HepG2 (cell line): ENCODE measurements around the gene DENND5B. TPM values are rescaled to one million over a fixed set of nuclear protein-coding genes. Genes with fewer than 3 reads are reported as not detected.

ENCODE experiments used
- ATAC-seq: fragments of 200-7000 bp; cut with Tn5 transposase; 3 replicates; pipeline ENCODE4 v1.9.1; 2020; ENCODE audit warnings: mild to moderate bottlenecking, moderate library complexity
- BruUV-seq: library from RNA; stranded (reverse); fragments of 400-500 nt; replicated peaks from 2 replicates; lab custom pipeline; 2021; lab: Mats Ljungman, UMichigan
- CTCF ChIA-PET: fragments of 300-600 bp; formaldehyde crosslinking; extraction: SDS; loops from one replicate; lab custom pipeline; 2021; ENCODE audit warnings: low total read pairs, inconsistent platforms, low intra/inter-chr PET ratio; lab: Yijun Ruan, JAX
- POLR2A ChIA-PET: fragments of 350-600 bp; sonication (Branson Sonifier 250); formaldehyde crosslinking; loops from one replicate; lab custom pipeline; 2020; ENCODE audit warnings: antibody characterized with exemption, inconsistent platforms; lab: Yijun Ruan, JAX
- DNase-seq: peaks from one replicate; pipeline ENCODE4 v3.0.0-alpha.2; 2015; ENCODE audit warnings: low spot score
- FAIRE-seq: peaks from 3 replicates; lab custom pipeline; 2011; peaks lifted over from hg19 to GRCh38; lab: Jason Lieb, UNC
- H2AFZ ChIP-seq: one replicate; pipeline ENCODE4 v1.6.1; 2011; ENCODE audit warnings: low read length, inconsistent platforms
- H3K27ac ChIP-seq: fragments of 300-600 bp; 3 replicates; pipeline ENCODE4 v1.8.0; 2011; ENCODE audit warnings: mixed run types, mild to moderate bottlenecking, mixed read lengths, low read length, inconsistent platforms; ENCODE audit not compliant: insufficient read depth; ENCODE audit errors: extremely low read length
- H3K27me3 ChIP-seq, 2 experiments: fragments of 200-600 bp in 1 of 2; 2 replicates in 1 of 2; 3 replicates in 1 of 2; pipeline versions ENCODE4 v1.6.0 to v1.8.0; 2011; ENCODE audit warnings: low read length in 2 of 2, mild to moderate bottlenecking in 2 of 2, moderate library complexity in 2 of 2, inconsistent platforms in 1 of 2; ENCODE audit not compliant: insufficient read depth in 2 of 2, control insufficient read depth in 1 of 2
- H3K36me3 ChIP-seq, 2 experiments: fragments of 200-600 bp in 1 of 2; replicated peaks in 1 of 2; 2 replicates in 1 of 2; 3 replicates in 1 of 2; pipeline versions ENCODE4 v1.5.1 to v1.8.0; 2011; ENCODE audit warnings: low read length in 2 of 2, inconsistent platforms in 1 of 2; ENCODE audit not compliant: insufficient read depth in 2 of 2, control insufficient read depth in 1 of 2
- H3K4me1 ChIP-seq: 2 replicates; pipeline ENCODE4 v1.5.1; 2012; ENCODE audit warnings: low read length, inconsistent platforms; ENCODE audit not compliant: insufficient read depth
- H3K4me2 ChIP-seq: 2 replicates; pipeline ENCODE4 v1.6.0; 2011; ENCODE audit warnings: low read depth, low read length, inconsistent platforms
- H3K4me3 ChIP-seq, 3 experiments: fragments of 200-600 bp in 1 of 3; sonication (generic), shearing (Covaris generic) in 1 of 3; replicated peaks in 1 of 3; 2 replicates each; pipeline ENCODE4 v1.5.1; 2011 to 2016; ENCODE audit warnings: low read length in 3 of 3, inconsistent platforms in 2 of 3, low read depth in 2 of 3, mild to moderate bottlenecking in 2 of 3, control low read depth in 1 of 3, mixed read lengths in 1 of 3; ENCODE audit not compliant: insufficient read depth in 1 of 3
- H3K79me2 ChIP-seq: one replicate; pipeline ENCODE4 v1.6.1; 2011; ENCODE audit warnings: low read length, inconsistent platforms; ENCODE audit not compliant: insufficient read depth
- H3K9ac ChIP-seq: 2 replicates; pipeline ENCODE4 v1.6.0; 2011; ENCODE audit warnings: mild to moderate bottlenecking, low read depth, low read length, inconsistent platforms; ENCODE audit not compliant: insufficient read depth
- H3K9me3 ChIP-seq: 2 replicates; pipeline ENCODE4 v1.5.1; 2012; ENCODE audit warnings: mild to moderate bottlenecking, low read length
- H4K20me1 ChIP-seq: 2 replicates; pipeline ENCODE4 v1.6.0; 2011; ENCODE audit warnings: inconsistent platforms, mild to moderate bottlenecking, low read length, moderate library complexity; ENCODE audit not compliant: insufficient read depth
- CEBPB ChIP-seq: IDR thresholded peaks from 2 replicates; pipeline ENCODE4 v1.6.1; 2011; ENCODE audit warnings: low read depth, low read length, improper control_type of control experiment, borderline replicate concordance
- CREB1 ChIP-seq, 2 experiments: fragments of 450-650 bp in 1 of 2; IDR thresholded peaks; 2 replicates each; pipeline ENCODE4 v1.6.1; 2016 to 2017; ENCODE audit warnings: control low read depth in 1 of 2, mild to moderate bottlenecking in 1 of 2, missing compliant biosample characterization in 1 of 2, missing genetic modification characterization in 1 of 2
- HNF4A ChIP-seq: sonication (generic); formaldehyde crosslinking; IDR thresholded peaks from 2 replicates; pipeline ENCODE4 v1.4.0; 2020; ENCODE audit warnings: missing genetic modification reagents
- MIXL1 ChIP-seq: IDR thresholded peaks from 2 replicates; pipeline ENCODE4 v1.6.1; 2016
- MLX ChIP-seq: IDR thresholded peaks from 2 replicates; pipeline ENCODE4 v1.6.1; 2016
- NFRKB ChIP-seq: fragments of 450-650 bp; IDR thresholded peaks from 2 replicates; pipeline ENCODE4 v1.6.1; 2017
- NR2C2 ChIP-seq: sonication (generic); formaldehyde crosslinking; IDR thresholded peaks from 2 replicates; pipeline ENCODE4 v1.4.0; 2020; ENCODE audit warnings: missing genetic modification reagents, mild to moderate bottlenecking, moderate library complexity, borderline replicate concordance
- NR2F6 ChIP-seq, 2 experiments: IDR thresholded peaks; 2 replicates each; pipeline ENCODE4 v1.6.1; 2016; ENCODE audit warnings: antibody characterized with exemption in 1 of 2, mild to moderate bottlenecking in 1 of 2
- NR3C1 ChIP-seq: sonication (generic); formaldehyde crosslinking; IDR thresholded peaks from 2 replicates; pipeline ENCODE4 v1.4.0; 2020; ENCODE audit warnings: missing genetic modification reagents
- SALL1 ChIP-seq: sonication (generic); formaldehyde crosslinking; IDR thresholded peaks from 2 replicates; pipeline ENCODE4 v1.8.0; 2022; ENCODE audit warnings: mild to moderate bottlenecking, missing genetic modification reagents
- SMC3 ChIP-seq: IDR thresholded peaks from 2 replicates; pipeline ENCODE4 v1.6.1; 2011; ENCODE audit warnings: low read length, improper control_type of control experiment
- ZNF317 ChIP-seq: sonication (generic); formaldehyde crosslinking; IDR thresholded peaks from 2 replicates; pipeline ENCODE4 v1.5.0; 2020; ENCODE audit warnings: mild to moderate bottlenecking, missing genetic modification reagents
- ZNF343 ChIP-seq: sonication (generic); formaldehyde crosslinking; IDR thresholded peaks from 2 replicates; pipeline ENCODE4 v1.4.0; 2020; ENCODE audit warnings: mild to moderate bottlenecking, missing genetic modification reagents
- ZNF761 ChIP-seq: sonication (generic); formaldehyde crosslinking; conservative IDR thresholded peaks from 2 replicates; pipeline ENCODE4 v1.4.0; 2020; ENCODE audit warnings: mild to moderate bottlenecking, missing genetic modification reagents
- ZSCAN5A ChIP-seq: sonication (generic); formaldehyde crosslinking; IDR thresholded peaks from 2 replicates; pipeline ENCODE4 v1.8.0; 2022; ENCODE audit warnings: mild to moderate bottlenecking, missing genetic modification reagents, borderline replicate concordance
- WGBS: methylation state at CpG from one replicate; pipeline ENCODE4 v1.1.6; 2017; ENCODE audit warnings: low lambda C conversion rate; 5-methylcytosine and 5-hydroxymethylcytosine counted together
- in situ Hi-C: cut with HindIII; loops from 2 replicates; pipeline ENCODE4 v1.10.0; 2017; ENCODE audit warnings: low pct_unique_long_range_greater_than_20kb; ENCODE audit not compliant: extremely low pct_ligation_motif_present
- intact Hi-C: fragments of 100-400 bp; cut with micrococcal nuclease; formaldehyde crosslinking; loops from one replicate; pipeline ENCODE4 v1.10.0; 2022; ENCODE audit not compliant: unreplicated experiment
- polyA plus RNA-seq, 8 experiments: library from polyadenylated mRNA; depleted of rRNA in 3 of 8; stranded (reverse) in 7 of 8; unstranded in 1 of 8; fragments of >200 nt; fragmentation: Illumina TruSeq in 4 of 8; extraction: Trizol in 4 of 8; gene quantifications; 2 replicates each; pipeline versions ENCODE4 v1.2.1 to v1.2.3, GENCODE V29; 2011 to 2016; ENCODE audit warnings: low read depth in 4 of 8, missing spikeins in 1 of 8, mixed read lengths in 1 of 8; ENCODE audit not compliant: insufficient read depth in 1 of 8
- total RNA-seq, 5 experiments: library from RNA; depleted of rRNA; stranded (reverse); fragments of >200 nt; fragmentation: Illumina TruSeq; extraction: Trizol; gene quantifications; 2 replicates each; pipeline ENCODE4 v1.2.3, GENCODE V29; 2016; ENCODE audit warnings: low read depth in 1 of 5
- TF ChIP-seq, protein P1 (sequence below): sonication (generic); formaldehyde crosslinking; conservative IDR thresholded peaks from 2 replicates; pipeline ENCODE4 v1.4.0; 2020; ENCODE audit warnings: missing genetic modification reagents
- TF ChIP-seq, protein P2 (sequence below): IDR thresholded peaks from 2 replicates; pipeline ENCODE4 v1.6.1; 2012; ENCODE audit warnings: low read depth, low read length, improper control_type of control experiment
- TF ChIP-seq, protein P3 (sequence below): sonication (generic); formaldehyde crosslinking; IDR thresholded peaks from 2 replicates; pipeline ENCODE4 v1.5.0; 2020; ENCODE audit warnings: missing genetic modification reagents
- TF ChIP-seq, protein P4 (sequence below): IDR thresholded peaks from 2 replicates; pipeline ENCODE4 v1.6.1; 2018; ENCODE audit warnings: missing genetic modification reagents, mild to moderate bottlenecking, missing compliant biosample characterization

Gene DENND5B
- total and polyA plus RNA-seq, 2 of the 13 experiments (the other 11 are each of a cell fraction or from before 2014, with no cell fraction given), result 14.7 to 18.7 TPM

DNA sequence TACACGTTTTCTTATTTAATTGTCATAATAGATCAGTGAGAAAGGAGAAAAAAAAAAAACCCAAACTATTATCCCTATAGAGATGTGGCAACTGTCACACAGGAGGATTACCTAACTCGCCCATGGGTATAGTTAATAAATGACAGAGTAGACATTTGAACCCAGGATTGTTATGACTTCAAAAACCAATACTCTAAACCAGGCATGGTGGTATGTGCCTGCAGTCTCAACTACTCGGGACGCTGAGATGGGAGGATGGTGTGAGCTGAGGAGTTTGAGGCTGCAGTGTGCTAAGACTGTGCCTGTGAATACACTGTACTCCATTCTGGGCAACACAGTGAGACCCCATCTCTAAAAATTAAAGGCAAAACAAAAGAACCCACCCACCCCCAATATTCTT, 114.5 kb downstream of the DENND5B start:
- H3K36me3 ChIP-seq, result peaks cover 3 to 11% of the 10 kb centered on the region in 2 experiments; a peak in 3 of 5 replicates
- intact Hi-C loops, result no loop called here
- H3K27ac ChIP-seq, result peak overlapping the region; percentile 31
- ATAC-seq, result peak; percentile 93
- no peaks in the 10 kb centered on the region for H4K20me1 ChIP-seq
- H3K4me1 ChIP-seq, result peaks cover 50% of the 10 kb centered on the region
- in situ Hi-C loops, result no loop called here
- BruUV-seq, result no TSS peak
- no peaks in the 10 kb centered on the region for H3K27me3 ChIP-seq
- no peaks in the 10 kb centered on the region for H3K9me3 ChIP-seq
- peak; percentile 94 for FAIRE-seq
- H2AFZ ChIP-seq, result no peak overlapping the region
- H3K4me3 ChIP-seq, result no peak overlapping the region
- H3K9ac ChIP-seq, result no peak overlapping the region
- DNase-seq, result peak; percentile 84
- no peaks in the 10 kb centered on the region for H3K79me2 ChIP-seq
- ChIA-PET POLR2A (no interaction called here), CTCF (no interaction called here)
- 5% methylated on average over 4 of the region's 4 CpGs for WGBS
- peak overlapping the region; percentile 34; the same call in 1 of the 2 replicates for H3K4me2 ChIP-seq
- TF ChIP-seq ZNF343 (CRISPR knock-in tag), result no peak
- peak; percentile 55 for TF ChIP-seq SALL1 (CRISPR knock-in tag)
- TF ChIP-seq CREB1 (IDR thresholded peaks at IDR 0.05), result no peak
- peak; percentile 19; the same call in 1 of the 2 replicates for TF ChIP-seq CREB1 (CRISPR knock-in tag; IDR thresholded peaks at IDR 0.05)
- TF ChIP-seq CEBPB, result peak; percentile 89
- TF ChIP-seq, protein P1, sequence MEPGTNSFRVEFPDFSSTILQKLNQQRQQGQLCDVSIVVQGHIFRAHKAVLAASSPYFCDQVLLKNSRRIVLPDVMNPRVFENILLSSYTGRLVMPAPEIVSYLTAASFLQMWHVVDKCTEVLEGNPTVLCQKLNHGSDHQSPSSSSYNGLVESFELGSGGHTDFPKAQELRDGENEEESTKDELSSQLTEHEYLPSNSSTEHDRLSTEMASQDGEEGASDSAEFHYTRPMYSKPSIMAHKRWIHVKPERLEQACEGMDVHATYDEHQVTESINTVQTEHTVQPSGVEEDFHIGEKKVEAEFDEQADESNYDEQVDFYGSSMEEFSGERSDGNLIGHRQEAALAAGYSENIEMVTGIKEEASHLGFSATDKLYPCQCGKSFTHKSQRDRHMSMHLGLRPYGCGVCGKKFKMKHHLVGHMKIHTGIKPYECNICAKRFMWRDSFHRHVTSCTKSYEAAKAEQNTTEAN, result no peak
- TF ChIP-seq, protein P2, sequence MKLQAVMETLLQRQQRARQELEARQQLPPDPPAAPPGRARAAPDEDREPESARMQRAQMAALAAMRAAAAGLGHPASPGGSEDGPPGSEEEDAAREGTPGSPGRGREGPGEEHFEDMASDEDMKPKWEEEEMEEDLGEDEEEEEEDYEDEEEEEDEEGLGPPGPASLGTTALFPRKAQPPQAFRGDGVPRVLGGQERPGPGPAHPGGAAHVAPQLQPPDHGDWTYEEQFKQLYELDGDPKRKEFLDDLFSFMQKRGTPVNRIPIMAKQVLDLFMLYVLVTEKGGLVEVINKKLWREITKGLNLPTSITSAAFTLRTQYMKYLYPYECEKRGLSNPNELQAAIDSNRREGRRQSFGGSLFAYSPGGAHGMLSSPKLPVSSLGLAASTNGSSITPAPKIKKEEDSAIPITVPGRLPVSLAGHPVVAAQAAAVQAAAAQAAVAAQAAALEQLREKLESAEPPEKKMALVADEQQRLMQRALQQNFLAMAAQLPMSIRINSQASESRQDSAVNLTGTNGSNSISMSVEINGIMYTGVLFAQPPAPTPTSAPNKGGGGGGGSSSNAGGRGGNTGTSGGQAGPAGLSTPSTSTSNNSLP, result peak; percentile 60; the same call in 1 of the 2 replicates
- TF ChIP-seq ZNF761 (CRISPR knock-in tag), result no peak
- 0 out of 2 replicates have a peak, but pooled peaks have one; percentile 30 for TF ChIP-seq ZNF317 (CRISPR knock-in tag)
- 0 out of 2 replicates have a peak, but pooled peaks have one; percentile 5 for TF ChIP-seq SMC3
- TF ChIP-seq MIXL1, result peak; percentile 30; the same call in 1 of the 2 replicates
- no peak for TF ChIP-seq NFRKB
- TF ChIP-seq NR2F6 (IDR thresholded peaks at IDR 0.05), result peak; percentile 34; the same call in 1 of the 2 replicates
- TF ChIP-seq NR2F6 (CRISPR knock-in tag; IDR thresholded peaks at IDR 0.05), result no peak
- TF ChIP-seq HNF4A (CRISPR knock-in tag), result peak; percentile 45
- TF ChIP-seq, protein P3, sequence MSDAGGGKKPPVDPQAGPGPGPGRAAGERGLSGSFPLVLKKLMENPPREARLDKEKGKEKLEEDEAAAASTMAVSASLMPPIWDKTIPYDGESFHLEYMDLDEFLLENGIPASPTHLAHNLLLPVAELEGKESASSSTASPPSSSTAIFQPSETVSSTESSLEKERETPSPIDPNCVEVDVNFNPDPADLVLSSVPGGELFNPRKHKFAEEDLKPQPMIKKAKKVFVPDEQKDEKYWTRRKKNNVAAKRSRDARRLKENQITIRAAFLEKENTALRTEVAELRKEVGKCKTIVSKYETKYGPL (CRISPR knock-in tag), result peak; percentile 33; the same call in 1 of the 2 replicates
- 0 out of 2 replicates have a peak, but pooled peaks have one; percentile 31 for TF ChIP-seq ZSCAN5A
- peak; percentile 29; the same call in 1 of the 2 replicates for TF ChIP-seq NR2C2 (CRISPR knock-in tag)
- no peak for TF ChIP-seq NR3C1 (CRISPR knock-in tag)
- no peak for TF ChIP-seq MLX (CRISPR knock-in tag)
- TF ChIP-seq, protein P4, sequence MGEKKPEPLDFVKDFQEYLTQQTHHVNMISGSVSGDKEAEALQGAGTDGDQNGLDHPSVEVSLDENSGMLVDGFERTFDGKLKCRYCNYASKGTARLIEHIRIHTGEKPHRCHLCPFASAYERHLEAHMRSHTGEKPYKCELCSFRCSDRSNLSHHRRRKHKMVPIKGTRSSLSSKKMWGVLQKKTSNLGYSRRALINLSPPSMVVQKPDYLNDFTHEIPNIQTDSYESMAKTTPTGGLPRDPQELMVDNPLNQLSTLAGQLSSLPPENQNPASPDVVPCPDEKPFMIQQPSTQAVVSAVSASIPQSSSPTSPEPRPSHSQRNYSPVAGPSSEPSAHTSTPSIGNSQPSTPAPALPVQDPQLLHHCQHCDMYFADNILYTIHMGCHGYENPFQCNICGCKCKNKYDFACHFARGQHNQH (CRISPR knock-in tag), result no peak
